ENCODE data around the gene ZNF292. TPM values are rescaled to one million over a fixed set of nuclear protein-coding genes. Genes with fewer than 3 reads are reported as not detected.
"Not testable (repeated sequence)": the region's sequence is repeated elsewhere in the genome, so short reads cannot be mapped to it uniquely, and the experiment has no call there.

ZNF292 gene
- total and polyA plus RNA-seq, 2 donors (not counting 1 experiment from before 2014, with no cell fraction given) = 10.1 to 84.1 TPM

GRCh38 chr6:87155842-87156815, 764 bp downstream of the ZNF292 start:
- H3K4me1 ChIP-seq (ENCODE audit: control insufficient read depth in 2 of 2, insufficient read depth in 2 of 2, low read length in 2 of 2) = peaks cover 28 to 37% of the 10 kb centered on the region in 2 donors
- peak; percentile 1 for ATAC-seq (ENCODE audit: low read depth)
- H3K79me2 ChIP-seq (ENCODE audit: control insufficient read depth, insufficient read depth, low read length) = peaks cover 95% of the 10 kb centered on the region
- H3K9ac ChIP-seq (ENCODE audit: low read length) = peak overlapping the region; percentile 98
- H3K27ac ChIP-seq (ENCODE audit: low read length in 2 of 2) = peak overlapping the region; percentile 96 to 97
- H2AFZ ChIP-seq (ENCODE audit: insufficient read depth, low read depth, low read length, poor library complexity, severe bottlenecking) = peak overlapping the region; percentile 97
- H3K36me3 ChIP-seq (replicated peaks in 1 of 2; ENCODE audit: control extremely low read depth in 1 of 2, control insufficient read depth in 1 of 2, extremely low read depth in 1 of 2, insufficient read depth in 2 of 2, low read length in 1 of 2) = no peaks in the 10 kb centered on the region
- H3K4me3 Mint-ChIP-seq = peak overlapping the region; percentile 92
- peak overlapping the region; percentile 82 for H3K4me2 ChIP-seq (replicated peaks; ENCODE audit: low read depth, low read length, poor library complexity, severe bottlenecking)
- WGBS (ENCODE audit: insufficient coverage) = under 1% methylated on average over 17 of the region's 43 CpGs
- H3K4me1 Mint-ChIP-seq = peaks cover 54% of the 10 kb centered on the region
- intact Hi-C loops (cut with micrococcal nuclease) = loop anchor here (1.0 to 10.0 kb wide), 11 partner anchors 23 to 1929 kb away; partner anchors contain the start of genes AKIRIN2, ORC3, PNRC1 and RNGTT
- peak overlapping the region; percentile 56 to 96 (median 85) for H3K4me3 ChIP-seq (ENCODE audit: control extremely low read depth in 1 of 5, extremely low read depth in 1 of 5, insufficient read depth in 1 of 5, low read depth in 2 of 5, low read length in 4 of 5)
- ChIA-PET CTCF (no interaction called here), POLR2A (interaction anchor here (0.6 kb wide), 1 partner anchor 74 kb away, joined by 4 read pairs; no protein-coding TSS in a partner anchor)
- no peaks in the 10 kb centered on the region for H3K27me3 Mint-ChIP-seq
- DNase-seq = no peak
- no peaks in the 10 kb centered on the region for H3K27me3 ChIP-seq (replicated peaks in 1 of 4; ENCODE audit: control extremely low read depth in 1 of 4, control insufficient read depth in 3 of 4, insufficient read depth in 4 of 4, low read length in 3 of 4)
- TF ChIP-seq EZH2 (IDR thresholded peaks at IDR 0.05; ENCODE audit: borderline replicate concordance, insufficient read depth, low read depth, low read length, poor library complexity, severe bottlenecking) (no peak), CTCF (IDR thresholded peaks at IDR 0.05) (no peak)
- H4K20me1 ChIP-seq (ENCODE audit: control insufficient read depth, insufficient read depth, low read length, poor library complexity, severe bottlenecking) = peaks cover 9% of the 10 kb centered on the region
- H3K9me3 ChIP-seq (ENCODE audit: control extremely low read depth in 1 of 3, control insufficient read depth in 2 of 3, insufficient read depth in 1 of 3, low read length in 2 of 3) = no peaks in the 10 kb centered on the region
- peak overlapping the region; percentile 97 for H3K27ac Mint-ChIP-seq
- H3K9me3 Mint-ChIP-seq (ENCODE audit: insufficient read depth) = no peaks in the 10 kb centered on the region

GRCh38 chr6:87157596-87157995, 2.2 kb downstream of the ZNF292 start:
- H2AFZ ChIP-seq (ENCODE audit: insufficient read depth, low read depth, low read length, poor library complexity, severe bottlenecking); ATAC-seq (ENCODE audit: low read depth); H3K36me3 ChIP-seq (replicated peaks in 1 of 2; ENCODE audit: control extremely low read depth in 1 of 2, control insufficient read depth in 1 of 2, extremely low read depth in 1 of 2, insufficient read depth in 2 of 2, low read length in 1 of 2); H3K9ac ChIP-seq (ENCODE audit: low read length); H3K27me3 Mint-ChIP-seq; H3K27ac Mint-ChIP-seq; H3K4me3 Mint-ChIP-seq; H3K27me3 ChIP-seq (replicated peaks in 1 of 4; ENCODE audit: control extremely low read depth in 1 of 4, control insufficient read depth in 3 of 4, insufficient read depth in 4 of 4, low read length in 3 of 4); H3K9me3 Mint-ChIP-seq (ENCODE audit: insufficient read depth); H3K9me3 ChIP-seq (ENCODE audit: control extremely low read depth in 1 of 3, control insufficient read depth in 2 of 3, insufficient read depth in 1 of 3, low read length in 2 of 3); DNase-seq; H3K4me3 ChIP-seq (ENCODE audit: control extremely low read depth in 1 of 5, extremely low read depth in 1 of 5, insufficient read depth in 1 of 5, low read depth in 2 of 5, low read length in 4 of 5): not testable (repeated sequence)
- CTCF ChIA-PET = interaction anchor here (1.7 kb wide), 1 partner anchor 18 kb away, joined by 9 read pairs; no protein-coding TSS in a partner anchor
- peaks cover 57% of the 10 kb centered on the region for H3K4me1 Mint-ChIP-seq
- intact Hi-C loops (cut with micrococcal nuclease) = loop anchor here (2.0 to 10.0 kb wide), 6 partner anchors 21 to 1927 kb away; partner anchors contain the start of genes ORC3 and PNRC1
- Histone ChIP-seq H3K4me2 (replicated peaks; ENCODE audit: low read depth, low read length, poor library complexity, severe bottlenecking) (peak overlapping the region; percentile 82), H4K20me1 (ENCODE audit: control insufficient read depth, insufficient read depth, low read length, poor library complexity, severe bottlenecking) (peaks cover 13% of the 10 kb centered on the region), H3K79me2 (ENCODE audit: control insufficient read depth, insufficient read depth, low read length) (peaks cover 99% of the 10 kb centered on the region), H3K27ac (ENCODE audit: low read length in 2 of 2) (peak overlapping the region in 1 of 2 donors; percentile 97), H3K4me1 (ENCODE audit: control insufficient read depth in 2 of 2, insufficient read depth in 2 of 2, low read length in 2 of 2) (peaks cover 17 to 35% of the 10 kb centered on the region in 2 donors)
- POLR2A ChIA-PET = interaction anchor here (0.6 kb wide), 1 partner anchor 251 kb away, joined by 3 read pairs; no protein-coding TSS in a partner anchor
- 94% methylated on average over 3 of the region's 10 CpGs for WGBS (ENCODE audit: insufficient coverage)

Measured in B cell (primary cell).